ENCODE data around the gene KAZN. TPM values are rescaled to one million over a fixed set of nuclear protein-coding genes. Genes with fewer than 3 reads are reported as not detected.
A peak's percentile ranks its signal among the peaks of the same experiment; 100 is the strongest.

Gene KAZN
- polyA plus RNA-seq, 1 donor (not counting 4 experiments of a cell fraction or from before 2014, with no cell fraction given) = 5.9 TPM

- H3K27me3 ChIP-seq (ENCODE audit: control insufficient read depth, extremely low read depth, insufficient read depth, low read length) = no peaks in the 10 kb centered on the region
- TF ChIP-seq CTCF (optimal IDR thresholded peaks at IDR 0.05 in 1 of 3, IDR thresholded peaks at IDR 0.05 in 1 of 3, conservative IDR thresholded peaks at IDR 0.05 in 1 of 3; ENCODE audit: extremely low read depth in 1 of 3, insufficient read depth in 2 of 3, low read length in 3 of 3) (no peak), EZH2 (IDR thresholded peaks at IDR 0.05; ENCODE audit: low read length) (no peak)
- no peaks in the 10 kb centered on the region for H3K9me3 ChIP-seq (ENCODE audit: control insufficient read depth, low read depth, low read length)
- no peak for FAIRE-seq
- H3K79me2 ChIP-seq (ENCODE audit: control insufficient read depth, insufficient read depth, low read length) = no peaks in the 10 kb centered on the region
- no peak overlapping the region for H3K4me2 ChIP-seq (ENCODE audit: control insufficient read depth, extremely low read depth, insufficient read depth, low read depth, low read length)
- no peaks in the 10 kb centered on the region for H3K9me1 ChIP-seq (ENCODE audit: control insufficient read depth, extremely low read depth, insufficient read depth, low read length)
- no peak overlapping the region for H2AFZ ChIP-seq (ENCODE audit: control insufficient read depth, low read length)
- H3K27ac ChIP-seq (ENCODE audit: control insufficient read depth, insufficient read depth, low read length) = no peak overlapping the region
- H3K4me3 ChIP-seq (ENCODE audit: control insufficient read depth in 2 of 3, extremely low read depth in 1 of 3, insufficient read depth in 2 of 3, low read depth in 1 of 3, low read length in 3 of 3) = no peak overlapping the region
- dilution Hi-C loops (cut with MboI; ENCODE audit: extremely low pct_ligation_motif_present, low sequenced_read_pairs) = no loop called here
- no peaks in the 10 kb centered on the region for H3K36me3 ChIP-seq (ENCODE audit: control insufficient read depth in 2 of 2, extremely low read depth in 1 of 2, insufficient read depth in 2 of 2, low read length in 2 of 2)
- H3K4me1 ChIP-seq (ENCODE audit: control insufficient read depth, extremely low read depth, insufficient read depth, low read length) = peaks cover 9% of the 10 kb centered on the region
- no peaks in the 10 kb centered on the region for H4K20me1 ChIP-seq (ENCODE audit: control insufficient read depth, extremely low read depth, insufficient read depth, low read length)
- H3K9ac ChIP-seq (ENCODE audit: control insufficient read depth, extremely low read depth, insufficient read depth, low read length) = no peak overlapping the region
- no peak for DNase-seq (ENCODE audit: low read depth, low spot score)
Observed at GRCh38 chr1:14663773-14664172, 65.3 kb downstream of the KAZN start.

GRCh38 chr1:14666373-14666772 is 67.9 kb downstream of the KAZN start:
- FAIRE-seq (peak; percentile 78), DNase-seq (ENCODE audit: low read depth, low spot score) (peak; percentile 19)
- TF ChIP-seq EZH2 (IDR thresholded peaks at IDR 0.05; ENCODE audit: low read length) = no peak
- no peak for TF ChIP-seq CTCF (optimal IDR thresholded peaks at IDR 0.05 in 1 of 3, IDR thresholded peaks at IDR 0.05 in 1 of 3, conservative IDR thresholded peaks at IDR 0.05 in 1 of 3; ENCODE audit: extremely low read depth in 1 of 3, insufficient read depth in 2 of 3, low read length in 3 of 3)
- dilution Hi-C loops (cut with MboI; ENCODE audit: extremely low pct_ligation_motif_present, low sequenced_read_pairs) = no loop called here
- H3K79me2 ChIP-seq (ENCODE audit: control insufficient read depth, insufficient read depth, low read length) = no peaks in the 10 kb centered on the region
- no peak overlapping the region for H3K4me3 ChIP-seq (ENCODE audit: control insufficient read depth in 2 of 3, extremely low read depth in 1 of 3, insufficient read depth in 2 of 3, low read depth in 1 of 3, low read length in 3 of 3)
- no peaks in the 10 kb centered on the region for H4K20me1 ChIP-seq (ENCODE audit: control insufficient read depth, extremely low read depth, insufficient read depth, low read length)
- H3K9ac ChIP-seq (ENCODE audit: control insufficient read depth, extremely low read depth, insufficient read depth, low read length) = no peak overlapping the region
- no peaks in the 10 kb centered on the region for H3K27me3 ChIP-seq (ENCODE audit: control insufficient read depth, extremely low read depth, insufficient read depth, low read length)
- H3K27ac ChIP-seq (ENCODE audit: control insufficient read depth, insufficient read depth, low read length) = no peak overlapping the region
- H2AFZ ChIP-seq (ENCODE audit: control insufficient read depth, low read length) = peak overlapping the region; percentile 68
- H3K4me2 ChIP-seq (ENCODE audit: control insufficient read depth, extremely low read depth, insufficient read depth, low read depth, low read length) = peak overlapping the region; percentile 39
- no peaks in the 10 kb centered on the region for H3K36me3 ChIP-seq (ENCODE audit: control insufficient read depth in 2 of 2, extremely low read depth in 1 of 2, insufficient read depth in 2 of 2, low read length in 2 of 2)
- peaks cover 9% of the 10 kb centered on the region for H3K4me1 ChIP-seq (ENCODE audit: control insufficient read depth, extremely low read depth, insufficient read depth, low read length)
- H3K9me3 ChIP-seq (ENCODE audit: control insufficient read depth, low read depth, low read length) = no peaks in the 10 kb centered on the region
- H3K9me1 ChIP-seq (ENCODE audit: control insufficient read depth, extremely low read depth, insufficient read depth, low read length) = no peaks in the 10 kb centered on the region
